OCI-LY1 (cell line): ENCODE measurements around the gene PCIF1.
"Not testable (repeated sequence)": the region's sequence is repeated elsewhere in the genome, so short reads cannot be mapped to it uniquely, and the experiment has no call there.

Experiments used
- H2AFZ ChIP-seq: fragments of 200-600 bp; sonication (generic), shearing (Covaris generic); 2 replicates; pipeline ENCODE4 v1.6.0; 2014; ENCODE audit warnings: antibody characterized with exemption, mild to moderate bottlenecking, low read length
- H3F3A ChIP-seq: fragments of 200-600 bp; sonication (generic), shearing (Covaris generic); 2 replicates; pipeline ENCODE4 v1.6.0; 2014; ENCODE audit warnings: mild to moderate bottlenecking, antibody characterized with exemption, low read length, moderate library complexity; ENCODE audit not compliant: insufficient read depth
- H3K27ac ChIP-seq: fragments of 200-600 bp; sonication (generic); 2 replicates; pipeline ENCODE4 v1.5.1; 2014; ENCODE audit warnings: low read length, mixed run types, mild to moderate bottlenecking, low read depth; ENCODE audit not compliant: poor library complexity, severe bottlenecking
- H3K27me3 ChIP-seq: fragments of 200-600 bp; sonication (generic); 2 replicates; pipeline ENCODE4 v1.6.0; 2014; ENCODE audit warnings: antibody characterized with exemption, mild to moderate bottlenecking, low read length, moderate library complexity; ENCODE audit not compliant: insufficient read depth
- H3K36me3 ChIP-seq: fragments of 200-600 bp; sonication (generic); 2 replicates; pipeline ENCODE4 v1.6.1; 2014; ENCODE audit warnings: mild to moderate bottlenecking, antibody characterized with exemption, low read length, moderate library complexity, mixed read lengths; ENCODE audit not compliant: insufficient read depth
- H3K4me1 ChIP-seq: fragments of 200-600 bp; sonication (generic); 2 replicates; pipeline ENCODE4 v1.5.1; 2014; ENCODE audit warnings: mild to moderate bottlenecking, low read length, moderate library complexity; ENCODE audit not compliant: insufficient read depth, severe bottlenecking
- H3K4me2 ChIP-seq: fragments of 200-600 bp; sonication (generic), shearing (Covaris generic); 2 replicates; pipeline ENCODE4 v1.6.1; 2014; ENCODE audit warnings: low read length
- H3K4me3 ChIP-seq: fragments of 200-600 bp; sonication (generic); 2 replicates; pipeline ENCODE4 v1.5.1; 2014; ENCODE audit warnings: low read length, low read depth, mild to moderate bottlenecking, mixed read lengths; ENCODE audit not compliant: poor library complexity, severe bottlenecking
- H3K79me2 ChIP-seq: fragments of 200-600 bp; shearing (Covaris generic); 2 replicates; pipeline ENCODE4 v1.6.1; 2016; ENCODE audit warnings: mixed run types, low read length, mixed read lengths; ENCODE audit not compliant: insufficient read depth
- H3K9ac ChIP-seq: fragments of 200-600 bp; sonication (generic), shearing (Covaris generic); 2 replicates; pipeline ENCODE4 v1.6.1; 2014; ENCODE audit warnings: mild to moderate bottlenecking, low read length, mixed read lengths
- H3K9me2 ChIP-seq: fragments of 200-600 bp; sonication (generic), shearing (Covaris generic); 2 replicates; pipeline ENCODE4 v1.6.1; 2014; ENCODE audit warnings: low read depth, mild to moderate bottlenecking, low read length, mixed read lengths
- H3K9me3 ChIP-seq: fragments of 200-600 bp; shearing (Covaris generic); 2 replicates; pipeline ENCODE4 v1.6.1; 2014; ENCODE audit warnings: low read length, mixed read lengths
- H4K20me1 ChIP-seq: fragments of 200-600 bp; sonication (generic), shearing (Covaris generic); 2 replicates; pipeline ENCODE4 v1.6.0; 2016; ENCODE audit warnings: mild to moderate bottlenecking, low read length; ENCODE audit not compliant: insufficient read depth
- CTCF ChIP-seq: fragments of 200-600 bp; sonication (generic), shearing (Covaris generic); IDR thresholded peaks from 2 replicates; pipeline ENCODE4 v1.5.1; 2017; ENCODE audit warnings: mild to moderate bottlenecking, antibody characterized with exemption, low read length, moderate library complexity, mixed read lengths
- EZH2 ChIP-seq: fragments of 200-600 bp; sonication (generic), shearing (Covaris generic); IDR thresholded peaks from 2 replicates; pipeline ENCODE4 v1.8.0; 2017; ENCODE audit warnings: borderline replicate concordance, mixed run types, mild to moderate bottlenecking, antibody characterized with exemption, low read length, moderate library complexity, mixed read lengths

Gene PCIF1

DNA sequence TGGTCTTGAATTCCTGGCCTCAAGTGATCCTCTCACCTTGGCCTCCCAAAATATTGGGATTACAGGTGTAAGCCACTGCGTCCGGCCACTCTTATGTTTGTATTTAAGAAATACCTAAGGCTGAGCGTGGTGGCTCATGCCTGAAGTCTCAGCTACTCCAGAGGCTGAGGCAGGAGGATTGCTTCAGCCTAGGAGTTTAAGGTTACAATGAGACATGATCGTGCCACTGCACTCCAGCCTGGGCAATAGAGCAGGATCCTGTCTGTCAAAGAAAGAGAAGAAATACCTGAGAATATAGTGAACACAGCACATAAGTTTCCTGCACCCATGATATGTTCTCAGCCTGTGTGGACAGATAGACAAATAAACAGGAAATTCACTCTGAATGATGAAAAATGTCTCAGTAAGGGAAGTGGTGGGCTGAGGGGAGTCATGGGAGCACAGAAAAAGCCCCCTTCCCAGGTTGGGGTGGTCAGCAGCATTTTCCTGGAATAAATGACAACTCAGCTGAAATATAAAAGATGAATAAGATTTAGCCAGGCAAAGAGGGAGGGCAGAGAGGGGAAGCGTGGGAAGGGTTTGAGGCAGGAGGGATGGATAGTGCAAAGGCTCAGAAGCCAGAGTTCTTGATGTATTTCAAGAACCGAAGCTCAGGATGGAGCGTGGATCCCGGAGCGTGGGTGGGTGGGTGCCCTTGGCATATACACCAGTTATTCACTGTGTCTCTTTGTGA is 60.4 kb downstream of the PCIF1 start:
- H3K9me2 ChIP-seq, result no peaks in the 10 kb centered on the region
- no peak overlapping the region for H3K4me2 ChIP-seq
- H3K27ac ChIP-seq, result no peak overlapping the region
- H3F3A ChIP-seq, result no peaks in the 10 kb centered on the region
- no peaks in the 10 kb centered on the region for H4K20me1 ChIP-seq
- H3K9me3 ChIP-seq, result no peaks in the 10 kb centered on the region
- H3K9ac ChIP-seq, result no peak overlapping the region
- no peaks in the 10 kb centered on the region for H3K36me3 ChIP-seq
- H3K4me3 ChIP-seq, result no peak overlapping the region
- no peaks in the 10 kb centered on the region for H3K27me3 ChIP-seq
- no peaks in the 10 kb centered on the region for H3K4me1 ChIP-seq
- no peaks in the 10 kb centered on the region for H3K79me2 ChIP-seq
- TF ChIP-seq EZH2 (no peak), CTCF (no peak)
- H2AFZ ChIP-seq, result no peak overlapping the region

- H3F3A ChIP-seq, result not testable (repeated sequence)
Measured at GRCh38 chr20:45995495-45996097, 61.1 kb downstream of the PCIF1 start.

DNA sequence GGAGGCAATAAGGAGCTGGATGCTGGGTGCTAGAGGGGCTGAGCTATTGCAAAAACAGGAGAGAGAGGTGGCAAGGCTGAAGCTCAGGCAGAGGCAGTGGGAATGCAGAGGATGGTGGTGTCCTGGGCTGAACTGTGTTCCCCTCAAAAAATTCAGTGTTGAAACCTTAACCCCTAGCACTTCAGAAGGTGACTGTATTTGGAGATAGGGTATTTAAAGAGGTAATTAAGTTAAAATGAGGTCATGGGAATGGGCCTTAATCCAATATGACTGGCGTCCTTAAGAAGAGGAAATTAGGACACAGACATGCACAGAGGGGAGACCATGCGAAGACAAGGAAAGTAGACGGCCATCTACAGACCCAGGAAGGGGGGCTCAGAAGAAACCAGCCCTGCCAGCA is 62.7 kb downstream of the PCIF1 start:
- Histone ChIP-seq H3K36me3 (no peaks in the 10 kb centered on the region), H3K9me3 (no peaks in the 10 kb centered on the region), H3K4me2 (no peak overlapping the region), H2AFZ (no peak overlapping the region), H3K27ac (no peak overlapping the region), H3K9me2 (no peaks in the 10 kb centered on the region), H3K27me3 (no peaks in the 10 kb centered on the region), H3K9ac (no peak overlapping the region), H4K20me1 (no peaks in the 10 kb centered on the region), H3K4me1 (no peaks in the 10 kb centered on the region), H3K4me3 (no peak overlapping the region), H3K79me2 (no peaks in the 10 kb centered on the region), H3F3A (no peaks in the 10 kb centered on the region)
- TF ChIP-seq EZH2 (no peak), CTCF (no peak)

More at GRCh38 chr20:45995495-45996097, 61.1 kb downstream of the PCIF1 start:
- H4K20me1 ChIP-seq, H3K27ac ChIP-seq, H3K79me2 ChIP-seq, H3K36me3 ChIP-seq, H3K4me3 ChIP-seq, H2AFZ ChIP-seq, H3K9me2 ChIP-seq, H3K9me3 ChIP-seq, H3K4me1 ChIP-seq, H3K4me2 ChIP-seq, H3K9ac ChIP-seq, H3K27me3 ChIP-seq: not testable (repeated sequence)
